ENCODE data around the gene ABCA2.
A peak's percentile ranks its signal among the peaks of the same experiment; 100 is the strongest.
"Not testable (repeated sequence)": the region's sequence is repeated elsewhere in the genome, so short reads cannot be mapped to it uniquely, and the experiment has no call there.

The ABCA2 gene

GRCh38 chr9:137066096-137066861 is 38.2 kb upstream of the ABCA2 start:
- no peak for DNase-seq (ENCODE audit: extremely low read depth, low read depth)
- TF ChIP-seq CTCF (IDR thresholded peaks at IDR 0.05; ENCODE audit: low read depth, low read length), result no peak

- no peak for TF ChIP-seq CTCF (IDR thresholded peaks at IDR 0.05; ENCODE audit: low read depth, low read length)
- DNase-seq (ENCODE audit: extremely low read depth, low read depth), result no peak
Measured at GRCh38 chr9:137065336-137065967, 37.4 kb upstream of the ABCA2 start.

GRCh38 chr9:137064880-137065164 is 36.8 kb upstream of the ABCA2 start:
- TF ChIP-seq CTCF (IDR thresholded peaks at IDR 0.05; ENCODE audit: low read depth, low read length), result no peak
- no peak for DNase-seq (ENCODE audit: extremely low read depth, low read depth)

- DNase-seq (ENCODE audit: extremely low read depth, low read depth), result no peak
- TF ChIP-seq CTCF (IDR thresholded peaks at IDR 0.05; ENCODE audit: low read depth, low read length), result peak; percentile 96
Measured at GRCh38 chr9:137064027-137064879, 36.2 kb upstream of the ABCA2 start.

GRCh38 chr9:137063311-137064026 is 35.4 kb upstream of the ABCA2 start:
- no peak for TF ChIP-seq CTCF (IDR thresholded peaks at IDR 0.05; ENCODE audit: low read depth, low read length)
- DNase-seq (ENCODE audit: extremely low read depth, low read depth), result no peak

- not testable (repeated sequence) for DNase-seq (ENCODE audit: extremely low read depth, low read depth)
Measured at GRCh38 chr9:137062798-137063197, 34.8 kb upstream of the ABCA2 start.

- TF ChIP-seq CTCF (IDR thresholded peaks at IDR 0.05; ENCODE audit: low read depth, low read length), result no peak
- DNase-seq (ENCODE audit: extremely low read depth, low read depth), result no peak
Measured at GRCh38 chr9:137062384-137062783, 34.3 kb upstream of the ABCA2 start.
